Measurements from ENCODE around the gene SHANK2.

The SHANK2 gene

GRCh38 chr11:71268706-71269321, 16.4 kb upstream of the SHANK2 start:
- no peaks in the 10 kb centered on the region for H3K9me2 ChIP-seq (ENCODE audit: low read depth, low read length)
- H3K79me2 ChIP-seq (ENCODE audit: insufficient read depth, low read length) = no peaks in the 10 kb centered on the region
- H3F3A ChIP-seq (ENCODE audit: insufficient read depth, low read length) = no peaks in the 10 kb centered on the region
- no peak overlapping the region for H3K9ac ChIP-seq (ENCODE audit: low read length)
- no peaks in the 10 kb centered on the region for H3K27me3 ChIP-seq (ENCODE audit: insufficient read depth, low read length)
- no peaks in the 10 kb centered on the region for H4K20me1 ChIP-seq (ENCODE audit: insufficient read depth, low read length)
- H2AFZ ChIP-seq (ENCODE audit: low read length) = no peak overlapping the region
- TF ChIP-seq EZH2 (IDR thresholded peaks at IDR 0.05; ENCODE audit: borderline replicate concordance, low read length) = no peak
- TF ChIP-seq, protein P1, sequence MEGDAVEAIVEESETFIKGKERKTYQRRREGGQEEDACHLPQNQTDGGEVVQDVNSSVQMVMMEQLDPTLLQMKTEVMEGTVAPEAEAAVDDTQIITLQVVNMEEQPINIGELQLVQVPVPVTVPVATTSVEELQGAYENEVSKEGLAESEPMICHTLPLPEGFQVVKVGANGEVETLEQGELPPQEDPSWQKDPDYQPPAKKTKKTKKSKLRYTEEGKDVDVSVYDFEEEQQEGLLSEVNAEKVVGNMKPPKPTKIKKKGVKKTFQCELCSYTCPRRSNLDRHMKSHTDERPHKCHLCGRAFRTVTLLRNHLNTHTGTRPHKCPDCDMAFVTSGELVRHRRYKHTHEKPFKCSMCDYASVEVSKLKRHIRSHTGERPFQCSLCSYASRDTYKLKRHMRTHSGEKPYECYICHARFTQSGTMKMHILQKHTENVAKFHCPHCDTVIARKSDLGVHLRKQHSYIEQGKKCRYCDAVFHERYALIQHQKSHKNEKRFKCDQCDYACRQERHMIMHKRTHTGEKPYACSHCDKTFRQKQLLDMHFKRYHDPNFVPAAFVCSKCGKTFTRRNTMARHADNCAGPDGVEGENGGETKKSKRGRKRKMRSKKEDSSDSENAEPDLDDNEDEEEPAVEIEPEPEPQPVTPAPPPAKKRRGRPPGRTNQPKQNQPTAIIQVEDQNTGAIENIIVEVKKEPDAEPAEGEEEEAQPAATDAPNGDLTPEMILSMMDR (IDR thresholded peaks at IDR 0.05; ENCODE audit: low read length) = no peak
- H3K4me2 ChIP-seq (ENCODE audit: low read length) = no peak overlapping the region
- no peaks in the 10 kb centered on the region for H3K36me3 ChIP-seq (ENCODE audit: insufficient read depth, low read length)
- no peaks in the 10 kb centered on the region for H3K4me1 ChIP-seq (ENCODE audit: insufficient read depth, low read length, severe bottlenecking)
- H3K27ac ChIP-seq (ENCODE audit: low read depth, low read length, poor library complexity, severe bottlenecking) = no peak overlapping the region
- no peak overlapping the region for H3K4me3 ChIP-seq (ENCODE audit: low read depth, low read length, poor library complexity, severe bottlenecking)
- H3K9me3 ChIP-seq (ENCODE audit: low read length) = no peaks in the 10 kb centered on the region

DNA sequence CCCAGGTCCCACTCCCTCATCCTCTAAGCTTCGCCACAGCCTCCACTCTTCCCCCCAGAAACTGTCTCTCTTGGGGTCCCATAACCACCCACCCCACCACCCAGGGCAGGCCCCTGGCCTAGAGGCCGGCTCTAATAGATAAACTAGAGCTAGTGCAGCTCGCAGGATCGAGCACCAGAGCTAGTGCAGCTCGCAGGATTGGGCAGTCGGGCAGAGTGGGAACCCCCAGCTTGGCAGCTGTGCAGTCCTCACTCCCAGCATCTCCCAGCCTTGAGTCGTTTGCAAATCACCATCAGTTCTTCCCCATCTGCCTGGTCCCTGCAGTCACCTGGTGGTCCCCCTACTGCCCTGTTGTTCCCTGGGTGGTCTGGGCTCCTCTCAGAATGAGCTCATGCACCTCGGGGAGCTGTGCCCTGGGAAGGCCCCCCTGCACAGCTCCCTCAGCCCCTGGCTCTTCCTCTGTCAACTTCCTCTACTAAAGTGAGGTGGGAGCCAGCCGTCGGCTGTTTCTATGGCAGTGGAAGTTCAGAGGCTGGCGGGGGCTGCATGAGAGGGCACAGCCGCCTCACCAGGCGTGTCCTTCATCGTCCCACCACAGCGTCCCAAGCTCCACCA, 15.5 kb upstream of the SHANK2 start:
- H3K27me3 ChIP-seq (ENCODE audit: insufficient read depth, low read length) = no peaks in the 10 kb centered on the region
- no peaks in the 10 kb centered on the region for H3K79me2 ChIP-seq (ENCODE audit: insufficient read depth, low read length)
- no peaks in the 10 kb centered on the region for H4K20me1 ChIP-seq (ENCODE audit: insufficient read depth, low read length)
- H3K4me2 ChIP-seq (ENCODE audit: low read length) = no peak overlapping the region
- no peaks in the 10 kb centered on the region for H3K4me1 ChIP-seq (ENCODE audit: insufficient read depth, low read length, severe bottlenecking)
- no peak overlapping the region for H2AFZ ChIP-seq (ENCODE audit: low read length)
- no peak overlapping the region for H3K4me3 ChIP-seq (ENCODE audit: low read depth, low read length, poor library complexity, severe bottlenecking)
- no peaks in the 10 kb centered on the region for H3K36me3 ChIP-seq (ENCODE audit: insufficient read depth, low read length)
- no peaks in the 10 kb centered on the region for H3F3A ChIP-seq (ENCODE audit: insufficient read depth, low read length)
- no peak overlapping the region for H3K9ac ChIP-seq (ENCODE audit: low read length)
- H3K9me2 ChIP-seq (ENCODE audit: low read depth, low read length) = no peaks in the 10 kb centered on the region
- no peaks in the 10 kb centered on the region for H3K9me3 ChIP-seq (ENCODE audit: low read length)
- TF ChIP-seq, protein P1 (IDR thresholded peaks at IDR 0.05; ENCODE audit: low read length) = no peak
- no peak for TF ChIP-seq EZH2 (IDR thresholded peaks at IDR 0.05; ENCODE audit: borderline replicate concordance, low read length)
- no peak overlapping the region for H3K27ac ChIP-seq (ENCODE audit: low read depth, low read length, poor library complexity, severe bottlenecking)

GRCh38 chr11:71266114-71266833, 13.9 kb upstream of the SHANK2 start:
- Histone ChIP-seq H3K9me3 (ENCODE audit: low read length) (no peaks in the 10 kb centered on the region), H3K4me1 (ENCODE audit: insufficient read depth, low read length, severe bottlenecking) (no peaks in the 10 kb centered on the region), H3K9me2 (ENCODE audit: low read depth, low read length) (no peaks in the 10 kb centered on the region), H4K20me1 (ENCODE audit: insufficient read depth, low read length) (no peaks in the 10 kb centered on the region), H3K4me3 (ENCODE audit: low read depth, low read length, poor library complexity, severe bottlenecking) (no peak overlapping the region), H3K4me2 (ENCODE audit: low read length) (no peak overlapping the region), H3K27me3 (ENCODE audit: insufficient read depth, low read length) (no peaks in the 10 kb centered on the region), H3K27ac (ENCODE audit: low read depth, low read length, poor library complexity, severe bottlenecking) (no peak overlapping the region), H2AFZ (ENCODE audit: low read length) (no peak overlapping the region), H3K36me3 (ENCODE audit: insufficient read depth, low read length) (no peaks in the 10 kb centered on the region), H3F3A (ENCODE audit: insufficient read depth, low read length) (no peaks in the 10 kb centered on the region), H3K79me2 (ENCODE audit: insufficient read depth, low read length) (no peaks in the 10 kb centered on the region), H3K9ac (ENCODE audit: low read length) (no peak overlapping the region)
- TF ChIP-seq, protein P1 (IDR thresholded peaks at IDR 0.05; ENCODE audit: low read length) = no peak
- no peak for TF ChIP-seq EZH2 (IDR thresholded peaks at IDR 0.05; ENCODE audit: borderline replicate concordance, low read length)

Data from OCI-LY1 (cell line).